ENCODE measurements around the gene PPP4R4. TPM values are rescaled to one million over a fixed set of nuclear protein-coding genes. Genes with fewer than 3 reads are reported as not detected.

PPP4R4 gene
- total RNA-seq, 1 donor from 2014 or later = 0.18 TPM

DNA sequence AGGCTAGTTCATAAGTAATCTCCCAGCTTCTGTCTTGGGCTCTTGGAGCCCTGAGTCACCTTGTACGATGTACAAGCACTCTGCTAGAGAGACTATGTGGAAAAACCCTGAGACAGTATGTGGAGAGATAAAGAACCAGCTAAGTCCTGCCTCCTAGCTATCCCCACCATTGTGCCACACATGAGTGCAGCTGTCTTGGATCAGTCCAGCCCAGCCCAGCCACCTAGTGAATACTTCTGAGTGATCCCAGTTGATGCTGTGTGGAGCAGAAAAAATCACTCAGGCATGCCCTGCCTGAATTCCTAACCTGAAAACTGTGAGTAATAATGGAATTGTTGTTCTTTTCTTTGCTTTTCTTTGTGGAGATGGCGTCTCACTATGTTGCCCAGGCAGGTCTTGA lies 154.1 kb downstream of the PPP4R4 start:
- Mint-ChIP-seq H3K4me1 (ENCODE audit: unreplicated experiment) (peaks cover 7% of the 10 kb centered on the region), H3K9me3 (ENCODE audit: unreplicated experiment) (no peaks in the 10 kb centered on the region), H3K27me3 (ENCODE audit: unreplicated experiment) (peaks cover 4% of the 10 kb centered on the region), H3K27ac (ENCODE audit: unreplicated experiment) (no peak overlapping the region), H3K4me3 (ENCODE audit: unreplicated experiment) (no peak overlapping the region), H3K36me3 (ENCODE audit: low read depth, unreplicated experiment) (no peaks in the 10 kb centered on the region)
- TF ChIP-seq, protein P1, sequence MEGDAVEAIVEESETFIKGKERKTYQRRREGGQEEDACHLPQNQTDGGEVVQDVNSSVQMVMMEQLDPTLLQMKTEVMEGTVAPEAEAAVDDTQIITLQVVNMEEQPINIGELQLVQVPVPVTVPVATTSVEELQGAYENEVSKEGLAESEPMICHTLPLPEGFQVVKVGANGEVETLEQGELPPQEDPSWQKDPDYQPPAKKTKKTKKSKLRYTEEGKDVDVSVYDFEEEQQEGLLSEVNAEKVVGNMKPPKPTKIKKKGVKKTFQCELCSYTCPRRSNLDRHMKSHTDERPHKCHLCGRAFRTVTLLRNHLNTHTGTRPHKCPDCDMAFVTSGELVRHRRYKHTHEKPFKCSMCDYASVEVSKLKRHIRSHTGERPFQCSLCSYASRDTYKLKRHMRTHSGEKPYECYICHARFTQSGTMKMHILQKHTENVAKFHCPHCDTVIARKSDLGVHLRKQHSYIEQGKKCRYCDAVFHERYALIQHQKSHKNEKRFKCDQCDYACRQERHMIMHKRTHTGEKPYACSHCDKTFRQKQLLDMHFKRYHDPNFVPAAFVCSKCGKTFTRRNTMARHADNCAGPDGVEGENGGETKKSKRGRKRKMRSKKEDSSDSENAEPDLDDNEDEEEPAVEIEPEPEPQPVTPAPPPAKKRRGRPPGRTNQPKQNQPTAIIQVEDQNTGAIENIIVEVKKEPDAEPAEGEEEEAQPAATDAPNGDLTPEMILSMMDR (IDR thresholded peaks at IDR 0.05; ENCODE audit: unreplicated experiment) = no peak
- DNase-seq (ENCODE audit: low spot score) = no peak

Other genes starting within 250 kb of the PPP4R4 start
- not detected for gene FAM181A, start 247.0 kb upstream of the PPP4R4 start, total RNA-seq (ENCODE audit: unreplicated experiment)
- gene ASB2, start 197.8 kb upstream of the PPP4R4 start, total RNA-seq (ENCODE audit: unreplicated experiment) = not detected
- gene CCDC197, start 177.0 kb upstream of the PPP4R4 start, total RNA-seq (ENCODE audit: unreplicated experiment) = not detected
- gene OTUB2, start 148.0 kb upstream of the PPP4R4 start, total RNA-seq (ENCODE audit: unreplicated experiment) = 2.3 TPM
- gene DDX24, start 93.1 kb upstream of the PPP4R4 start, total RNA-seq (ENCODE audit: unreplicated experiment) = 89.6 TPM
- 33.5 TPM for gene IFI27L1, start 93.0 kb upstream of the PPP4R4 start, total RNA-seq (ENCODE audit: unreplicated experiment)
- gene IFI27, start 63.6 kb upstream of the PPP4R4 start, total RNA-seq (ENCODE audit: unreplicated experiment) = 3.8 TPM
- 23.7 TPM for gene IFI27L2, start 44.7 kb upstream of the PPP4R4 start, total RNA-seq (ENCODE audit: unreplicated experiment)
- not detected for gene SERPINA10, start 118.9 kb downstream of the PPP4R4 start, total RNA-seq (ENCODE audit: unreplicated experiment)
- not detected for gene SERPINA6, start 149.0 kb downstream of the PPP4R4 start, total RNA-seq (ENCODE audit: unreplicated experiment)
- gene SERPINA2, start 192.4 kb downstream of the PPP4R4 start, total RNA-seq (ENCODE audit: unreplicated experiment) = not detected
- not detected for gene SERPINA1, start 214.3 kb downstream of the PPP4R4 start, total RNA-seq (ENCODE audit: unreplicated experiment)